Thoracic aorta (tissue), 2 donors: Measurements from ENCODE around the gene SLC5A11. TPM values are rescaled to one million over a fixed set of nuclear protein-coding genes. Genes with fewer than 3 reads are reported as not detected.

Experiments
- ATAC-seq: fragments of 150-250 bp; one replicate; pipeline ENCODE4 v1.8.0; 2017; ENCODE audit warnings: low read depth; ENCODE audit not compliant: insufficient number of reproducible peaks, low FRiP score
- DNase-seq: peaks from one replicate; pipeline ENCODE4 v3.0.0-alpha.2; 2020; ENCODE audit warnings: low spot score
- H3K27ac ChIP-seq, 2 donors: fragments of 200-600 bp; sonication (generic); 1 replicate in 1 of 2; 2 replicates in 1 of 2; pipeline ENCODE4 v1.5.1; 2016; ENCODE audit warnings: mild to moderate bottlenecking in 2 of 2, moderate library complexity in 2 of 2
- H3K27me3 ChIP-seq: fragments of 200-600 bp; sonication (generic); replicated peaks from 2 replicates; pipeline ENCODE4 v1.6.0; 2016; ENCODE audit warnings: mild to moderate bottlenecking; ENCODE audit not compliant: insufficient read depth
- H3K36me3 ChIP-seq: fragments of 200-600 bp; sonication (generic); one replicate; pipeline ENCODE4 v1.5.1; 2016
- H3K4me1 ChIP-seq, 2 donors: fragments of 200-600 bp; sonication (generic); 1 replicate in 1 of 2; 2 replicates in 1 of 2; pipeline versions ENCODE4 v1.5.1 to v1.6.0; 2016; ENCODE audit warnings: low read depth in 2 of 2, mild to moderate bottlenecking in 1 of 2; ENCODE audit not compliant: control insufficient read depth in 1 of 2
- H3K4me3 ChIP-seq: fragments of 200-600 bp; sonication (generic); 2 replicates; pipeline ENCODE4 v1.5.1; 2016; ENCODE audit warnings: mild to moderate bottlenecking
- H3K9me3 ChIP-seq: fragments of 200-600 bp; sonication (generic); 2 replicates; pipeline ENCODE4 v1.5.1; 2016
- total RNA-seq, 2 donors: library from RNA; depleted of rRNA; stranded (reverse); fragments of >200 nt; gene quantifications; one replicate each; pipeline versions ENCODE4 v1.1.0 to v1.2.3, GENCODE V29; 2016
- TF ChIP-seq, protein P1 (sequence below): fragments of 200-600 bp; sonication (generic); IDR thresholded peaks from one replicate; pipeline ENCODE4 v1.5.1; 2019; ENCODE audit warnings: antibody characterized with exemption

SLC5A11 gene, protein sequence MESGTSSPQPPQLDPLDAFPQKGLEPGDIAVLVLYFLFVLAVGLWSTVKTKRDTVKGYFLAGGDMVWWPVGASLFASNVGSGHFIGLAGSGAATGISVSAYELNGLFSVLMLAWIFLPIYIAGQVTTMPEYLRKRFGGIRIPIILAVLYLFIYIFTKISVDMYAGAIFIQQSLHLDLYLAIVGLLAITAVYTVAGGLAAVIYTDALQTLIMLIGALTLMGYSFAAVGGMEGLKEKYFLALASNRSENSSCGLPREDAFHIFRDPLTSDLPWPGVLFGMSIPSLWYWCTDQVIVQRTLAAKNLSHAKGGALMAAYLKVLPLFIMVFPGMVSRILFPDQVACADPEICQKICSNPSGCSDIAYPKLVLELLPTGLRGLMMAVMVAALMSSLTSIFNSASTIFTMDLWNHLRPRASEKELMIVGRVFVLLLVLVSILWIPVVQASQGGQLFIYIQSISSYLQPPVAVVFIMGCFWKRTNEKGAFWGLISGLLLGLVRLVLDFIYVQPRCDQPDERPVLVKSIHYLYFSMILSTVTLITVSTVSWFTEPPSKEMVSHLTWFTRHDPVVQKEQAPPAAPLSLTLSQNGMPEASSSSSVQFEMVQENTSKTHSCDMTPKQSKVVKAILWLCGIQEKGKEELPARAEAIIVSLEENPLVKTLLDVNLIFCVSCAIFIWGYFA
- total RNA-seq = 10 to 100 TPM in 1 of 2 donors, not detected in 1; 17.7 TPM

DNA sequence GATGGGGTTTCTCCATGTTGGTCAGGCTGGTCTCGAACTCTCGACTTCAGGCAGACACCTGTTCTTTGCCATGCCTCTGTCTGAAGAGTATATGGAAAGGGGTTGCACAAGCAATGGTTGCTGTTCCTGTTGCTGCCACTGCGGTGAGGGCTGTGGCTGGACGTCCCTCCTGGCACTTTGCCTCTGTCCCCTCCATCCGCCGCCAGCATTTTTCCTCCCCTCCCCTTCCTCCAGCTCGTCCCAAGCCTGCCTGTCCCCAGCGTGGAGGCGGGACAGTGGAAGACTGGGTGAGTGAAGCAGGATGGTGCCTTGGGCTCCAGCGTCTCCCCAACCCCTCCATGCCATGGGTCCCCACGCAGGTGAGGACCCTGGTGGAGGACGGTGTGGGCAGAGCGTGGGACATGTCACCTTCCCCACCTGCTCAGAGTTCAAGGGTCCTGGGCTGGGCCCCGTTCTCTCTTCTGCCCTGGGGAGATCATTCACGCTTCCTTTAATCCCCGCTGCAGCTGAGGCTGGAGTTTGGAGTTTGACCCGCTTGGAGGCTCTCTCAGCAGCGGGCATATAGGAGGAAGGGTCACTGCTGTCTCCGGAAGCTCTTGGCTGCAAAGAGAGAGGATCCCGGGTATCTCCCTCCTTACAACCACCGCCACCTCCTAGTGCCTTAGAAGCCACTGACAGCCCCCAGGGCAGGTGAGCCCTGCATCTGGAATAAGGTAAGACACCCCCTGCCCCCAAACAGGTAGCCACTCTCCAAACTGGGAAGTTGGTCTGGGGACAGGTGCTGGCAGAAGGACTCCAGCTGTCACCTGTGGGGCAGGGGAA lies at the start of gene SLC5A11:
Gene SLC5A11 (plus strand): TSS at position 238 of the 822 bp plus-strand sequence. CDS start 12,681 bp downstream, outside the sequence.
- Histone ChIP-seq H3K4me1 (no peaks in the 10 kb centered on the region), H3K36me3 (peaks cover 2% of the 10 kb centered on the region), H3K27ac (no peak within 1 kb of the TSS), H3K4me3 (no peak within 1 kb of the TSS), H3K9me3 (no peaks in the 10 kb centered on the region), H3K27me3 (no peaks in the 10 kb centered on the region)
- TF ChIP-seq, protein P1, sequence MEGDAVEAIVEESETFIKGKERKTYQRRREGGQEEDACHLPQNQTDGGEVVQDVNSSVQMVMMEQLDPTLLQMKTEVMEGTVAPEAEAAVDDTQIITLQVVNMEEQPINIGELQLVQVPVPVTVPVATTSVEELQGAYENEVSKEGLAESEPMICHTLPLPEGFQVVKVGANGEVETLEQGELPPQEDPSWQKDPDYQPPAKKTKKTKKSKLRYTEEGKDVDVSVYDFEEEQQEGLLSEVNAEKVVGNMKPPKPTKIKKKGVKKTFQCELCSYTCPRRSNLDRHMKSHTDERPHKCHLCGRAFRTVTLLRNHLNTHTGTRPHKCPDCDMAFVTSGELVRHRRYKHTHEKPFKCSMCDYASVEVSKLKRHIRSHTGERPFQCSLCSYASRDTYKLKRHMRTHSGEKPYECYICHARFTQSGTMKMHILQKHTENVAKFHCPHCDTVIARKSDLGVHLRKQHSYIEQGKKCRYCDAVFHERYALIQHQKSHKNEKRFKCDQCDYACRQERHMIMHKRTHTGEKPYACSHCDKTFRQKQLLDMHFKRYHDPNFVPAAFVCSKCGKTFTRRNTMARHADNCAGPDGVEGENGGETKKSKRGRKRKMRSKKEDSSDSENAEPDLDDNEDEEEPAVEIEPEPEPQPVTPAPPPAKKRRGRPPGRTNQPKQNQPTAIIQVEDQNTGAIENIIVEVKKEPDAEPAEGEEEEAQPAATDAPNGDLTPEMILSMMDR = no peak
- ATAC-seq = no peak
- no peak for DNase-seq

DNA sequence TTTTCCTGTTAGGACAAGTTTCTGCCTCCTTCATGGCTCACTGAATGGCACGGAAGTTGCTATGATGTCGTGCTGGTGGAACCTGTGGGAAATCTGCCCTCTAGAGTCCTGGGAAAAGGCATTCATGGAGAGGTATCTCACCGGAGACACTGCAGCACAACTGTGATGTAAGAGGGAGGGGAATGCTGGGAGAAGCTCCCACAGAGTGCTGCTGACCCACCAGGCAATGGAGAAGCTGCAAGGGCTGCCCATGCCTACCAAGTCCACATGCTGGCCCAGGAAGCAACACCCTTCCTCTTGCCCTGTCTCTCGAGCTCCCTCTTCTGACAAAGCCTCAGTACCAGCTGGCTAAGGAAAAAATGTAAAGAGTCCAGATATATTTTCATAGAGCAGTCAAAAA lies 45.2 kb upstream of the SLC5A11 start:
- ATAC-seq = no peak
- Histone ChIP-seq H3K27ac (no peak overlapping the region), H3K4me1 (no peaks in the 10 kb centered on the region), H3K36me3 (peaks cover 69% of the 10 kb centered on the region), H3K9me3 (no peaks in the 10 kb centered on the region), H3K4me3 (no peak overlapping the region), H3K27me3 (no peaks in the 10 kb centered on the region)
- no peak for DNase-seq
- TF ChIP-seq, protein P1 = no peak

DNA sequence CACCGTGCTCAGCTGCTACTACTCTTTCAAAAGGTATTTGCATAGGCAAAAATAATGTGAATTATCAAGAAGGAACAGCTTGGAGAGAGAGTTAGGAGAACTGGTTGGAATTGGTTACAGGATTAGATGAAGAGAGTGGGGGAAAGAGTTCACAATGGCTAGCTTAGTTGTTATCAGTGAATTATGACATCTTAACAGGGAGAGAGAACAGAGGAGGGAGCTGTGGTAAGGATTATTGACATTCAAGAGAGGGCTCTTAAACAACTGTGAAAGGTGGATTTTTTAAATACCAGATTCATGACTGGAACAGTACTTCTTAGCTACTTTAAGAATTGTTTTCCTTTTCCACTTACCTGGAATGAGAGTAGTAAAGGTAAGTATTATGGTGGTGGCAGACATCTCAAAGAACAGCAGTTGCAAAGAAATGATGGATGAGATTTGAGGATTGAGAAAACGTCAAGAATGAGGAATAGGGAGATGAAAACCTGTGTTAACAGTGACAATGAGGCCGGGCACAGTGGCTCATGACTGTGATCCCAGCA lies 43.9 kb upstream of the SLC5A11 start:
- Histone ChIP-seq H3K27ac (no peak overlapping the region), H3K4me1 (no peaks in the 10 kb centered on the region), H3K36me3 (peaks cover 75% of the 10 kb centered on the region), H3K27me3 (no peaks in the 10 kb centered on the region), H3K9me3 (no peaks in the 10 kb centered on the region), H3K4me3 (no peak overlapping the region)
- TF ChIP-seq, protein P1 = no peak
- ATAC-seq (no peak), DNase-seq (no peak)

DNA sequence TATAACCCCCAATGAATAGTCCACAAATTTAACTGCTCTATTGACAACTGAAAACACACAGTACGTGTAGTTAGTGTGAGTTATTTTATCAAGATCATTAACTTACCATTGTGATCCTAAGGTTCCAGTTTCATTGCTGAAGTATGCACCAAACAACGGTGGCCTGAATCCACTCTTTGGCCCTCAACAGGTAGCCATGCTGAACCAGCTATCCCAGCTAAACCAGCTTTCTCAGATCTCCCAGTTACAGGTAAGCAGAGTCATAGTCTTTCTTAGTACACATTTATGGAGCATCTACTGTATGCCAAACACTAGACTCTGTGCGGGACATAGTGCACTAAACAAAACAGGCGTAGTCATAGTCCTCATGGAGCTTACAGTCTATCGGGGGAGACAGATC lies 40.3 kb upstream of the SLC5A11 start:
- H3K4me3 ChIP-seq = no peak overlapping the region
- no peaks in the 10 kb centered on the region for H3K9me3 ChIP-seq
- no peak overlapping the region for H3K27ac ChIP-seq
- H3K27me3 ChIP-seq = no peaks in the 10 kb centered on the region
- peaks cover 72% of the 10 kb centered on the region for H3K36me3 ChIP-seq
- ATAC-seq (no peak), DNase-seq (no peak)
- H3K4me1 ChIP-seq = no peaks in the 10 kb centered on the region
- TF ChIP-seq, protein P1 = no peak
